Astrocyte of the spinal cord (primary cell): Measurements from ENCODE around the gene RBL1.
"Not testable (repeated sequence)": the region's sequence is repeated elsewhere in the genome, so short reads cannot be mapped to it uniquely, and the experiment has no call there.

Source experiments
- DNase-seq: peaks from one replicate; pipeline ENCODE4 v3.0.0; 2011; ENCODE audit warnings: low read depth, low spot score
- H3K4me3 ChIP-seq: 2 replicates; pipeline ENCODE4 v1.5.1; 2011; ENCODE audit warnings: low read depth, mild to moderate bottlenecking, low read length, moderate library complexity
- in situ Hi-C: cut with HindIII; loops from 2 replicates; pipeline ENCODE4 v1.10.0; 2017; ENCODE audit warnings: low sequenced_read_pairs
- TF ChIP-seq, protein P1 (sequence below): IDR thresholded peaks from 2 replicates; pipeline ENCODE4 v1.5.1; 2012; ENCODE audit warnings: low read depth, mild to moderate bottlenecking, low read length, inconsistent platforms

RBL1 gene

DNA sequence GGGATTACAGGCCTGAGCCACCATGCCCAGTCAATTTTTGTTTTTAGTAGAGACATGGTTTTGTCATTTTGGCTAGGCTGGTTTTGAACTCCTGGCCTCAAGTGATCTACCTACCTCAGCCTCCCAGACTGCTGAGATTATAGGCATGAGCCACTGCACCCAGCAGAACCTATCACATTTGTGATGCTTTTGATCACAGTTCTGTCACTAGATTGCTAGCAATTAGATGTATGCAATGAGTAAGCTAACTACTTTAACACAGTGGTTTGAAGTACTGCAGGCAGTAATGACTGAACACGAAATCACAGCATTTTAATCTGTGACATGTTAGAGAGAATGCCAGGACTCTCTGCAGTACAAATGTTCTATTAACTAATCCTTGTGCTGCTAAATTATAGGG lies 124.7 kb downstream of the RBL1 start:
- no peak for DNase-seq
- in situ Hi-C loops, result no loop called here
- TF ChIP-seq, protein P1, sequence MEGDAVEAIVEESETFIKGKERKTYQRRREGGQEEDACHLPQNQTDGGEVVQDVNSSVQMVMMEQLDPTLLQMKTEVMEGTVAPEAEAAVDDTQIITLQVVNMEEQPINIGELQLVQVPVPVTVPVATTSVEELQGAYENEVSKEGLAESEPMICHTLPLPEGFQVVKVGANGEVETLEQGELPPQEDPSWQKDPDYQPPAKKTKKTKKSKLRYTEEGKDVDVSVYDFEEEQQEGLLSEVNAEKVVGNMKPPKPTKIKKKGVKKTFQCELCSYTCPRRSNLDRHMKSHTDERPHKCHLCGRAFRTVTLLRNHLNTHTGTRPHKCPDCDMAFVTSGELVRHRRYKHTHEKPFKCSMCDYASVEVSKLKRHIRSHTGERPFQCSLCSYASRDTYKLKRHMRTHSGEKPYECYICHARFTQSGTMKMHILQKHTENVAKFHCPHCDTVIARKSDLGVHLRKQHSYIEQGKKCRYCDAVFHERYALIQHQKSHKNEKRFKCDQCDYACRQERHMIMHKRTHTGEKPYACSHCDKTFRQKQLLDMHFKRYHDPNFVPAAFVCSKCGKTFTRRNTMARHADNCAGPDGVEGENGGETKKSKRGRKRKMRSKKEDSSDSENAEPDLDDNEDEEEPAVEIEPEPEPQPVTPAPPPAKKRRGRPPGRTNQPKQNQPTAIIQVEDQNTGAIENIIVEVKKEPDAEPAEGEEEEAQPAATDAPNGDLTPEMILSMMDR, result no peak
- H3K4me3 ChIP-seq, result no peak overlapping the region

DNA sequence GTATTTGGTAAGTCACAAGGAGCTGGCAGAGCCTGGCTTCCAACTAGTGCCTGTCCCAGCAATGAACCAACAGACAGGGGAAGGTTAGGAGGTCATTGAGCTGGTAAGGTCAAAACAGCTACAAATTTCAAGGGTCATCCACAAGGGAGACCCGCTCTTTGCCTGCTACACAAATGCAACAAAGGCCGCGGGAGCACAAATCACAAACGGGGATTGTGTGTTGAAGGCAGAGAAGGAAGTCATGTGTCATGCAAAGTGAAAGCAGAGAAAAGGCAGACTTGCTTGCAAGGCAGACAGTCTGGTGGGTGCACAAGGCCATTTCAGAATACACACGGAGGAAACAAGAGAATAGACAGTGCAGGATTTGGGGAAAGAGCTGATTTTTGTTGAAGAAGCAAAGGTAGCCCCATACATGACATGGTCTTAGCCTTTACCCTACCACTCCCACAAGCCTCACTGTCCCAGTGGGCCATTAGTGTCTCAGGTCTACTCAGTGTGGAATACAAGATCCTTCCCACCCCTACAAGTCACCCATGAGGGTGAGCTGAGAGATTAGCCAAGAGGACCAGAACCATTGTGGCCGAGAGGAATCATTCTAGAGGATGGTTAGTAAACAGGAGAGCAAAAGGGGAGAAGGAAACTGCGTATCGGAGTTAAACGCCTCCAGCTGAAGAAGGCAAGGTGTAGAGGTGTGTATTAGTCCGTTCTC lies 126.2 kb downstream of the RBL1 start:
- TF ChIP-seq, protein P1, result no peak
- in situ Hi-C loops, result no loop called here
- DNase-seq, result no peak
- no peak overlapping the region for H3K4me3 ChIP-seq

DNA sequence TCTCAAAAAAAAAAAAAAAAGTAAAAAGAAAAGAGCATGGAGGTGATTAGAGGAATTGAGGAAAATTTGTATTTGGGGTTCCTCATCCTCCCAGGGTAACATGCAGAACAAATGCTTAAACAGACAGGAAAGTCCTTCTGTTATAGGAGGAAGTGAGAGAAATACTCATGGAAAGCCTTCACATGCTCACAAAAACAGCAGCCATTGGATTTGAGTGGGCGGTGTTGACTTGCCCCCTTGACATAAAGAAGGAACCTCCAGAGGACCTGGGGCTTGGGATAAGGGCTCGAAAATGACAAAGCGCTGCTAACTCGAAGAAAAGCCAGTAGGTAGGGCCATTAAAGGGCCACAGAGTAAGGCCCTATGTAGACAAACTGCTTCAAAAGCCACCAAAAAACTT lies 126.7 kb downstream of the RBL1 start:
- no peak overlapping the region for H3K4me3 ChIP-seq
- DNase-seq, result no peak
- in situ Hi-C loops, result no loop called here
- TF ChIP-seq, protein P1, result no peak

DNA sequence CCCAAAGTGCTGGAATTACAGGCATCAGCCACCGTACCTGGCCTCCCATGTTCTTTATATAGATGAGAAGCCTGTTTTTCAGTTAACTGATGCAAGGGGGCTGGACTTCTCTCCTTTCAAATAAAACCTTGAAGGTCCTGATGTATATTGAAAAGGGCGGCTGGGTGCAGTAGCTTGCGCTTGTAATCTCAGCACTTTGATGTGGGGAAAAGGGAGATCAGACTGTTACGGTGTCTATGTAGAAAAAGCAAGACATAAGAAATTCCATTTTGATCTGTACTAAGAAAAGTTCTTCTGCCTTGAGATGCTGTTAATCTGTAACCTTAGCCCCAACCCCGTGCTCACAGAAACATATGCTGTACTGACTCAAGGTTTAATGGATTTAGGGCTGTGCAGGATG lies 128.2 kb downstream of the RBL1 start:
- in situ Hi-C loops, result no loop called here
- H3K4me3 ChIP-seq, result no peak overlapping the region
- DNase-seq, result no peak
- TF ChIP-seq, protein P1, result no peak

DNA sequence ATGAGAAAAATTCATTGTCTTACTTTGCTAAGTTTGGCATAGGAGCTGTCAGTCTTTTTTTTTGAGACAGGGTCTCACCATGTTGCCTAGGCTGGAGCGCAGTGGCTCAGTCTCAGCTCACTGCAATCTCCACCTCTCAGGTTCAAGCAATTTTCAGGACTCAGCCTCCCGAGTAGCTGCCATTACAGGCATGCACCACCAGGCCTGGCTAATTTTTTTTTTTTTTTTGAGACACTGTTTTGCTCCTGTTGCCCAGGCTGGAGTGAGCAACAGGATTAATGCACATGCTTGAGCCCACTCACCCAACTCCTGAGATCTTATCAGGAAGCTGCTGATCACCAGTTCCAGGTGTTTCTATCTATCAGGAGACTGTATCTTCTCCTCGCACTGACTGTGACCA lies 128.8 kb downstream of the RBL1 start:
- in situ Hi-C loops, DNase-seq, H3K4me3 ChIP-seq: not testable (repeated sequence)

DNA sequence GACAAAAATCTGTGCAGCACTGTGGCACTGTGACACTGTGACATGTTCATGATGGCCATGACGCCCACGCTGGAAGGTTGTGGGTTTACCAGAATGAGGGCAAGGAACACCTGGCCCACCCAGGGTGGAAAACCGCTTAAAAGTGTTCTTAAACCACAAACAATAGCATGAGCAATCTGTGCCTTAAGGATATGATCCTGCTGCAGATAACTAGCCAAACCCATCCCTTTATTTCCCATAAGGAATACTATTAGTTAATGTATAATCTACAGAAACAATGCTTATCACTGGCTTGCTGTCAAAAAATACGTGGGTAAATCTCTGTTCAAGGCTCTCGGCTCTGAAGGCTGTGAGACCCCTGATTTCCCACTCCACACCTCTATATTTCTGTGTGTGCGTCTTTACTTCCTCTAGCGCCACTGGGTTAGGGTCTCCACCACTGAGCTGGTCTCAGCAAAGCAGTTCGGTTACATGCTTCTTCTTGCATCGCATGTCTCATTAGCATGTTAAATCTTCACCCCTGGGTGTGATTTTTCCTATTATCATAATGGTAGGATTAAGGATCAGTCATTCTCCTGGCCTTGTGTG lies 133.3 kb downstream of the RBL1 start:
- in situ Hi-C loops, DNase-seq, H3K4me3 ChIP-seq: not testable (repeated sequence)

DNA sequence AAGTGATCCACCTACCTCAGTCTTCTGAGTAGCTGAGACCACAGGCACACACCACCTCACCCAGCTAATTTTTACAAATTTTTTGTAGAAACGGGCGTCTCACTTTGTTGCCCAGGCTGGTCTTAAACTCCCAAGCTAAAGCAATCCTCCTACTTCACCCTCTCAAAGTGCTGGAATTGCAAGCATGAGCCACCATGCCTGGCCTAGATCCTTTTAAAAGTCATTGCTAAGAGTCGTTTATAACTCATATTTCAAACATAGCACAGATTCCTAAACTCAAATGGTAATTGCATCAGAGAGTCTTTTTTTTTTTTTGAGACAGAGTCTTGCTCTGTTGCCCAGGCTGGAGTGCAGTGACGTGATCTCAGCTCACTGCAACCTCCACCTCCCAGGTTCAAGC lies 136.6 kb downstream of the RBL1 start:
- in situ Hi-C loops, result no loop called here
- H3K4me3 ChIP-seq, result no peak overlapping the region
- TF ChIP-seq, protein P1, result no peak
- DNase-seq, result no peak
